ENCODE measurements around the gene DDR1.
"Not testable (repeated sequence)": the region's sequence is repeated elsewhere in the genome, so short reads cannot be mapped to it uniquely, and the experiment has no call there.

Gene DDR1

DNA sequence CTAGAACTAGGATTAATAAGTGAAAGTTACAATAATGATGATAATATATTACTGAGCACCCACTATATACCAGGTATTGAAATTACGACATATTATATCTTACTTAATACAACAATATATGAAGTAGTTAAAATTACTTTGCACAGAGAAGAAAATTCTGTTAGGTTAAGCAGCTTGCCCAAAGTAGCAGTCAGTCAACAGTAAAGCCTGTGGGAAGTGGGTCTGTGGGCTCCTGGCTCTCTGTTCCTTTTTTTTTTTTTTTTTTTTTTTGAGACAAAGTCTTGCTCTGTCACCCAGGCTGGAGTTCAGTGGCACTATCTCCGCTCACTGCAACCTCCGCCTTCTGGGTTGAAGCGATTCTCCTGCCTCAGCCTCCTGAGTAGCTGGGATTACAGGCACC is 18.9 kb downstream of the DDR1 start:
- TF ChIP-seq ZNF70 (CRISPR knock-in tag; IDR thresholded peaks at IDR 0.05) (no peak), ESRRG (CRISPR knock-in tag; IDR thresholded peaks at IDR 0.05) (no peak), BACH2 (CRISPR knock-in tag; IDR thresholded peaks at IDR 0.05; ENCODE audit: borderline replicate concordance) (no peak), TCF4 (CRISPR knock-in tag; IDR thresholded peaks at IDR 0.05; ENCODE audit: borderline replicate concordance) (no peak), TOX (CRISPR knock-in tag; IDR thresholded peaks at IDR 0.05; ENCODE audit: borderline replicate concordance) (no peak), ZFP30 (CRISPR knock-in tag; IDR thresholded peaks at IDR 0.05) (no peak), SNAI2 (CRISPR knock-in tag; IDR thresholded peaks at IDR 0.05) (no peak), PPARA (CRISPR knock-in tag; IDR thresholded peaks at IDR 0.05; ENCODE audit: borderline replicate concordance) (no peak), ZC3H10 (CRISPR knock-in tag; IDR thresholded peaks at IDR 0.05) (no peak)
- TF ChIP-seq, protein P1, sequence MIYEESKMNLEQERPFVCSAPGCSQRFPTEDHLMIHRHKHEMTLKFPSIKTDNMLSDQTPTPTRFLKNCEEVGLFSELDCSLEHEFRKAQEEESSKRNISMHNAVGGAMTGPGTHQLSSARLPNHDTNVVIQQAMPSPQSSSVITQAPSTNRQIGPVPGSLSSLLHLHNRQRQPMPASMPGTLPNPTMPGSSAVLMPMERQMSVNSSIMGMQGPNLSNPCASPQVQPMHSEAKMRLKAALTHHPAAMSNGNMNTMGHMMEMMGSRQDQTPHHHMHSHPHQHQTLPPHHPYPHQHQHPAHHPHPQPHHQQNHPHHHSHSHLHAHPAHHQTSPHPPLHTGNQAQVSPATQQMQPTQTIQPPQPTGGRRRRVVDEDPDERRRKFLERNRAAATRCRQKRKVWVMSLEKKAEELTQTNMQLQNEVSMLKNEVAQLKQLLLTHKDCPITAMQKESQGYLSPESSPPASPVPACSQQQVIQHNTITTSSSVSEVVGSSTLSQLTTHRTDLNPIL (CRISPR knock-in tag; IDR thresholded peaks at IDR 0.05; ENCODE audit: low read depth) = no peak
- TF ChIP-seq, protein P2, sequence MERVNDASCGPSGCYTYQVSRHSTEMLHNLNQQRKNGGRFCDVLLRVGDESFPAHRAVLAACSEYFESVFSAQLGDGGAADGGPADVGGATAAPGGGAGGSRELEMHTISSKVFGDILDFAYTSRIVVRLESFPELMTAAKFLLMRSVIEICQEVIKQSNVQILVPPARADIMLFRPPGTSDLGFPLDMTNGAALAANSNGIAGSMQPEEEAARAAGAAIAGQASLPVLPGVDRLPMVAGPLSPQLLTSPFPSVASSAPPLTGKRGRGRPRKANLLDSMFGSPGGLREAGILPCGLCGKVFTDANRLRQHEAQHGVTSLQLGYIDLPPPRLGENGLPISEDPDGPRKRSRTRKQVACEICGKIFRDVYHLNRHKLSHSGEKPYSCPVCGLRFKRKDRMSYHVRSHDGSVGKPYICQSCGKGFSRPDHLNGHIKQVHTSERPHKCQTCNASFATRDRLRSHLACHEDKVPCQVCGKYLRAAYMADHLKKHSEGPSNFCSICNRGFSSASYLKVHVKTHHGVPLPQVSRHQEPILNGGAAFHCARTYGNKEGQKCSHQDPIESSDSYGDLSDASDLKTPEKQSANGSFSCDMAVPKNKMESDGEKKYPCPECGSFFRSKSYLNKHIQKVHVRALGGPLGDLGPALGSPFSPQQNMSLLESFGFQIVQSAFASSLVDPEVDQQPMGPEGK (CRISPR knock-in tag; IDR thresholded peaks at IDR 0.05; ENCODE audit: borderline replicate concordance) = no peak
- ATAC-seq = no peak

DNA sequence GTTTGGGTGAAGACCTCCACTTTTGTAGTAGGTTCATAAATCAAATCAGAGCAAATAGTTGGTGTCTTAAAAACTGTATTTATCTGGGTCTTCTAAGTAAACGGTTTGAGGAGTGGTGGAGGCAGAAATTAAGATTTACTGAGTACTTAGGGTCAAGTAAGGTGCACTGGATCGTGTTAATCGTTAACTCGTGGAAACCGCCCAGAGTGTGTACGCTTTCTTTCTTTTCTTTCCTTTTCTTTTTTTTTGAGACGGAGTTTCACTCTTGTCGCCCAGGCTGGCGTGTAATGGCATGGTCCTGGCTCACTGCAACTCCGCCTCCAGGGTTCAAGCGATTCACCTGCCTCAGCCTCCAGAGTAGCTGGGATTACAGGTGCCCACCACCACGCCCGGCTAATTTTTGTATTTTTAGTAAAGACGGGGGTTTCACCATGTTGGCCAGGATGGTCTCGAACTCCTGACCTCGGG is 23.0 kb downstream of the DDR1 start:
- not testable (repeated sequence) for ATAC-seq

DNA sequence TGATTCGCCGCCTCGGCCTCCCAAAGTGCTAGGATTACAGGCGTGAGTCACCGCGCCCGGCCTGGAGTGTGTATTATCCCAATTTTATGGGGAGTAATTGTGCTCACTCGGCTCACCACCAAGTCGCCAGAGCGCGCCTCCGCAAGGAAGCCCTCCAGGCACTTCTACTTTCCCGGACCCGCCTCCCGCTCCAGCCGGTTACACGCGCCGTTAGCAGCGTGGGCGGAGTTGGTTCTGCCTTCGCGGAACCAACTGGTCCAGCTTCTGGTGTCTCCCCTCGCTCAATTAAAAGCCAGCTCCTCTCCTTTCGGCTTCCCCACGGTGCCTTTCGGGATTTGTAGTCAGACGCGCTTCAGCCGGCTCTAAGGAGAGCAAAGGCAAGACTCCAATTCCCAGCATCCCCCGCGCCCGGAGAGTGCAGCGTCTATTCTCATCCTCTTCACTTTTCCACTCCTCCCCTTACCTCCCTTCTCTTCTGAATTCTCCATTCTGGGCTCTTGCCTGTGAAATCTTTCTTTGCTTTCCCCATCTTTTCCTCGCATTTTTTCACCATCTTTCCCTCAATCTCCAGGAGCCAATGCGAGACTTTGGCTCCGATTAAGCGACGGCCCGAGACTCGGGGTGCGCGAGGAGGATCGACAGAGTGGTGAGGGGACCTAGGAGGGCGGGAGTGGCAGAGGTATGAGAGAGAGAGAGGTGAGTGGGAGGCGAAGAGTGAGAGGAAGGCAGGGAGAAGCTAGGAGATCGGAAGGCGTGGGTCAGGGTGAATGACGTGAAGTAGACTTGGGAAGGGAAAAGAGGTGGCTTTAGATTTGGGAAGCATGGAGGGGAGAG is 23.7 kb downstream of the DDR1 start, which contains the start of gene GTF2H4:
Gene GTF2H4 (plus strand): TSS at position 450 of the 834 bp plus-strand sequence.
- peak; percentile 99 for ATAC-seq
- TF ChIP-seq TCF4 (CRISPR knock-in tag; IDR thresholded peaks at IDR 0.05; ENCODE audit: borderline replicate concordance) = peak; percentile 37; the same call in 1 of the 2 replicates
- TF ChIP-seq, protein P3, sequence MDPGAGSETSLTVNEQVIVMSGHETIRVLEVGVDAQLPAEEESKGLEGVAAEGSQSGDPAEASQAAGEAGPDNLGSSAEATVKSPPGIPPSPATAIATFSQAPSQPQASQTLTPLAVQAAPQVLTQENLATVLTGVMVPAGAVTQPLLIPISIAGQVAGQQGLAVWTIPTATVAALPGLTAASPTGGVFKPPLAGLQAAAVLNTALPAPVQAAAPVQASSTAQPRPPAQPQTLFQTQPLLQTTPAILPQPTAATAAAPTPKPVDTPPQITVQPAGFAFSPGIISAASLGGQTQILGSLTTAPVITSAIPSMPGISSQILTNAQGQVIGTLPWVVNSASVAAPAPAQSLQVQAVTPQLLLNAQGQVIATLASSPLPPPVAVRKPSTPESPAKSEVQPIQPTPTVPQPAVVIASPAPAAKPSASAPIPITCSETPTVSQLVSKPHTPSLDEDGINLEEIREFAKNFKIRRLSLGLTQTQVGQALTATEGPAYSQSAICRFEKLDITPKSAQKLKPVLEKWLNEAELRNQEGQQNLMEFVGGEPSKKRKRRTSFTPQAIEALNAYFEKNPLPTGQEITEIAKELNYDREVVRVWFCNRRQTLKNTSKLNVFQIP (CRISPR knock-in tag; IDR thresholded peaks at IDR 0.05; ENCODE audit: borderline replicate concordance, low read depth) = peak; percentile 66; the same call in 1 of the 2 replicates
- TF ChIP-seq PPARA (CRISPR knock-in tag; IDR thresholded peaks at IDR 0.05; ENCODE audit: borderline replicate concordance) = no peak
- no peak for TF ChIP-seq ZNF565 (CRISPR knock-in tag; conservative IDR thresholded peaks at IDR 0.05; ENCODE audit: low read depth)
- peak; percentile 68; the same call in 1 of the 2 replicates for TF ChIP-seq RARB (CRISPR knock-in tag; IDR thresholded peaks at IDR 0.05)
- TF ChIP-seq ZNF70 (CRISPR knock-in tag; IDR thresholded peaks at IDR 0.05) = peak; percentile 63; the same call in 1 of the 2 replicates
- no peak for TF ChIP-seq TOX (CRISPR knock-in tag; IDR thresholded peaks at IDR 0.05; ENCODE audit: borderline replicate concordance)
- no peak for TF ChIP-seq ISL1 (CRISPR knock-in tag; IDR thresholded peaks at IDR 0.05)
- TF ChIP-seq, protein P1 (CRISPR knock-in tag; IDR thresholded peaks at IDR 0.05; ENCODE audit: low read depth) = 0 out of 2 replicates have a peak, but pooled peaks have one; percentile 56
- TF ChIP-seq SNAI2 (CRISPR knock-in tag; IDR thresholded peaks at IDR 0.05) = no peak
- TF ChIP-seq GLIS3 (CRISPR knock-in tag; IDR thresholded peaks at IDR 0.05) = peak; percentile 54; the same call in 1 of the 2 replicates
- TF ChIP-seq, protein P4, sequence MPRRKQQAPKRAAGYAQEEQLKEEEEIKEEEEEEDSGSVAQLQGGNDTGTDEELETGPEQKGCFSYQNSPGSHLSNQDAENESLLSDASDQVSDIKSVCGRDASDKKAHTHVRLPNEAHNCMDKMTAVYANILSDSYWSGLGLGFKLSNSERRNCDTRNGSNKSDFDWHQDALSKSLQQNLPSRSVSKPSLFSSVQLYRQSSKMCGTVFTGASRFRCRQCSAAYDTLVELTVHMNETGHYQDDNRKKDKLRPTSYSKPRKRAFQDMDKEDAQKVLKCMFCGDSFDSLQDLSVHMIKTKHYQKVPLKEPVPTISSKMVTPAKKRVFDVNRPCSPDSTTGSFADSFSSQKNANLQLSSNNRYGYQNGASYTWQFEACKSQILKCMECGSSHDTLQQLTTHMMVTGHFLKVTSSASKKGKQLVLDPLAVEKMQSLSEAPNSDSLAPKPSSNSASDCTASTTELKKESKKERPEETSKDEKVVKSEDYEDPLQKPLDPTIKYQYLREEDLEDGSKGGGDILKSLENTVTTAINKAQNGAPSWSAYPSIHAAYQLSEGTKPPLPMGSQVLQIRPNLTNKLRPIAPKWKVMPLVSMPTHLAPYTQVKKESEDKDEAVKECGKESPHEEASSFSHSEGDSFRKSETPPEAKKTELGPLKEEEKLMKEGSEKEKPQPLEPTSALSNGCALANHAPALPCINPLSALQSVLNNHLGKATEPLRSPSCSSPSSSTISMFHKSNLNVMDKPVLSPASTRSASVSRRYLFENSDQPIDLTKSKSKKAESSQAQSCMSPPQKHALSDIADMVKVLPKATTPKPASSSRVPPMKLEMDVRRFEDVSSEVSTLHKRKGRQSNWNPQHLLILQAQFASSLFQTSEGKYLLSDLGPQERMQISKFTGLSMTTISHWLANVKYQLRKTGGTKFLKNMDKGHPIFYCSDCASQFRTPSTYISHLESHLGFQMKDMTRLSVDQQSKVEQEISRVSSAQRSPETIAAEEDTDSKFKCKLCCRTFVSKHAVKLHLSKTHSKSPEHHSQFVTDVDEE (CRISPR knock-in tag; IDR thresholded peaks at IDR 0.05) = peak; percentile 82
- TF ChIP-seq ESRRG (CRISPR knock-in tag; IDR thresholded peaks at IDR 0.05) = no peak
- TF ChIP-seq, protein P2 (CRISPR knock-in tag; IDR thresholded peaks at IDR 0.05; ENCODE audit: borderline replicate concordance) = no peak
- no peak for TF ChIP-seq BACH2 (CRISPR knock-in tag; IDR thresholded peaks at IDR 0.05; ENCODE audit: borderline replicate concordance)
- no peak for TF ChIP-seq ZC3H10 (CRISPR knock-in tag; IDR thresholded peaks at IDR 0.05)
- TF ChIP-seq, protein P5, sequence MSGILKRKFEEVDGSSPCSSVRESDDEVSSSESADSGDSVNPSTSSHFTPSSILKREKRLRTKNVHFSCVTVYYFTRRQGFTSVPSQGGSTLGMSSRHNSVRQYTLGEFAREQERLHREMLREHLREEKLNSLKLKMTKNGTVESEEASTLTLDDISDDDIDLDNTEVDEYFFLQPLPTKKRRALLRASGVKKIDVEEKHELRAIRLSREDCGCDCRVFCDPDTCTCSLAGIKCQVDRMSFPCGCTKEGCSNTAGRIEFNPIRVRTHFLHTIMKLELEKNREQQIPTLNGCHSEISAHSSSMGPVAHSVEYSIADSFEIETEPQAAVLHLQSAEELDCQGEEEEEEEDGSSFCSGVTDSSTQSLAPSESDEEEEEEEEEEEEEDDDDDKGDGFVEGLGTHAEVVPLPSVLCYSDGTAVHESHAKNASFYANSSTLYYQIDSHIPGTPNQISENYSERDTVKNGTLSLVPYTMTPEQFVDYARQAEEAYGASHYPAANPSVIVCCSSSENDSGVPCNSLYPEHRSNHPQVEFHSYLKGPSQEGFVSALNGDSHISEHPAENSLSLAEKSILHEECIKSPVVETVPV (CRISPR knock-in tag; IDR thresholded peaks at IDR 0.05) = no peak
- TF ChIP-seq ZNF8 (CRISPR knock-in tag; IDR thresholded peaks at IDR 0.05) = no peak
- TF ChIP-seq OSR1 (CRISPR knock-in tag; IDR thresholded peaks at IDR 0.05) = no peak
- TF ChIP-seq ZFP3 (CRISPR knock-in tag; IDR thresholded peaks at IDR 0.05) = peak; percentile 59; the same call in 1 of the 2 replicates
- no peak; the same call in 1 of the 2 replicates for TF ChIP-seq CSDC2 (CRISPR knock-in tag; IDR thresholded peaks at IDR 0.05)
- TF ChIP-seq ARNTL (CRISPR knock-in tag; IDR thresholded peaks at IDR 0.05; ENCODE audit: borderline replicate concordance, low read depth) = no peak
- TF ChIP-seq ZFP30 (CRISPR knock-in tag; IDR thresholded peaks at IDR 0.05) = no peak
